Adipocyte (in vitro differentiated cells): ENCODE results near the gene SCYGR1.
"Not testable (repeated sequence)": the region's sequence is repeated elsewhere in the genome, so short reads cannot be mapped to it uniquely, and the experiment has no call there.

ENCODE experiments used
- DNase-seq: peaks from one replicate; pipeline ENCODE4 v3.0.0-alpha.2; 2015; ENCODE audit warnings: low read depth
- H3K27me3 ChIP-seq: replicated peaks from 2 replicates; pipeline ENCODE4 v1.7.0; 2013; ENCODE audit warnings: mild to moderate bottlenecking, low read length, moderate library complexity; ENCODE audit not compliant: control insufficient read depth, insufficient read depth
- H3K36me3 ChIP-seq: 2 replicates; pipeline ENCODE4 v1.7.0; 2013; ENCODE audit warnings: low read length, mild to moderate bottlenecking, moderate library complexity; ENCODE audit not compliant: control insufficient read depth, insufficient read depth, severe bottlenecking
- H3K4me1 ChIP-seq: 2 replicates; pipeline ENCODE4 v1.7.0; 2013; ENCODE audit warnings: mild to moderate bottlenecking, low read length, moderate library complexity; ENCODE audit not compliant: control insufficient read depth, insufficient read depth
- H3K4me3 ChIP-seq: 2 replicates; pipeline ENCODE4 v1.7.0; 2013; ENCODE audit warnings: mild to moderate bottlenecking, low read length, moderate library complexity
- H3K9ac ChIP-seq: 2 replicates; pipeline ENCODE4 v1.7.0; 2013; ENCODE audit warnings: mild to moderate bottlenecking, low read length, moderate library complexity
- H3K9me3 ChIP-seq: 2 replicates; pipeline ENCODE4 v1.7.0; 2013; ENCODE audit warnings: mild to moderate bottlenecking, low read length, moderate library complexity; ENCODE audit not compliant: control insufficient read depth

The SCYGR1 gene

DNA sequence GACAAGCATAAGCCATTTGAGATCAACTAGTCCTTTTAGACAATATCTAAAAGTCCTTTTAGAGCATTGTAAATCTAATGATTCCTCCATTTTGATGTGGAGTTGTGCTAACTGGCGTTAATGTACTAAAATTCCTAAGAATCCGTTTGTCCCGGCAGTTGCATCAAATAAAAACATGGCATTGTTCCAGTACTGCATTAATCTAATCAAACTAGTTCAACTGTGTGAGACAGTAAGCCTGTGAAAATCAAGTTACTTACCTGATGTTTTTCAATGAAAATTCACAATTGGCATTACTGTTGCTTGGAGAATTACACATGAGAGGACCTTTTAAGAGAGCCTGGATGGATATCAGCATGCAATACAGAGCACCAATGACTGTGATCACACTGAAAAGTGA, 21.9 kb downstream of the SCYGR1 start:
- Histone ChIP-seq H3K9me3 (no peaks in the 10 kb centered on the region), H3K4me3 (no peak overlapping the region), H3K4me1 (peaks cover 53% of the 10 kb centered on the region), H3K36me3 (peaks cover 6% of the 10 kb centered on the region), H3K27me3 (no peaks in the 10 kb centered on the region), H3K9ac (peak overlapping the region; percentile 41)
- DNase-seq, result no peak

DNA sequence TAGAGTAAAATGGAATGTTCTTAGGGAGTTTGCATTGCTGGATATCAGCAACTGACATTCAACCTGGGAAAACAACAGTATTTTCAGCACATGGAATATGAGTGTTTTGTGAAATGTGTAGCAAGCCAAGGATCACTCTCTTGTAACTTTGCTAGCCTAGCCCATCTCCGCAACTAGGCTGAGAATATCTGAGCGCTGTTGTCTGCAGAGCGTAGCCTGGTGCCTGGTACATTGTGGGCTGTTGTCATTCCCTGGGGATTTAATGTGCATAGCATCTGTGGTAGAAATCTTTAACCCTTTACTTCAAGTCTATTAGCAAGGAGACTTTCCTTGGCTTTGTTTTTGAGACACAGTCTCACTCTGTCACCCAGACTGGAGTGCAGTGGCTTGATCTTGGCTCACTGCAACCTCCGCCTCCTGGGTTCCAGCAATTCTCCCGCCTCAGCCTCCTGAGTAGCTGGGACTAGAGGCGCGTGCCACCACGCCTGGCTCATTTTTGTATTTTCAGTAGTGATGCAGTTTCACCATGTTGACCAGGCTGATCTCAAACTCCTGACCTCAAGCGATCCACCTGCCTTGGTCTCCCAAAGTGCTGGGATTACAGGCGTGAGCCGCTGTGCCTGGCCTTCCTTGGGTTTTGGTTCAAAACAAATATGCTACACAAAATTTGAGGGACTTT, 23.0 kb downstream of the SCYGR1 start:
- not testable (repeated sequence) for H3K4me3 ChIP-seq, H3K9me3 ChIP-seq, H3K9ac ChIP-seq, DNase-seq, H3K27me3 ChIP-seq
- peaks cover 46% of the 10 kb centered on the region for H3K4me1 ChIP-seq
- peaks cover 17% of the 10 kb centered on the region for H3K36me3 ChIP-seq

DNA sequence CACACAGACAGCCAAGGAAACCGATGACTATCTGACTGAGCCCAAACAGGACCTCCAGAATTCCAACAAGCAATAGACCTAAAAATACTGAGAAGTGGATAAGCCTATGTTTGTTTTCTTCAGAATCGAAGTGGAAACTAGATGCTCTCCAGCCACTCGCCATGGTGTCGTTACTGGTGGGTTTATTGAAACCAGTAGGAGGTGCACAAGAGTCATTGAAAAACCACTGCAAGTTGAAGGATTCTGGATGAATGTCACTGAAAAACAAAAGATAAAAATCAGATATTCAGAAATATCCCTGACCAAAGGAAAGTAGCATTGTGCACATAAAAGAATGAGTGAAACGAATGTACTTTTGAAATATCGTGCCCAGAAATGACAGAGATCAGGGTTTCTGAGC, 24.0 kb downstream of the SCYGR1 start:
- Histone ChIP-seq H3K9me3 (no peaks in the 10 kb centered on the region), H3K9ac (no peak overlapping the region), H3K4me3 (no peak overlapping the region), H3K4me1 (peaks cover 39% of the 10 kb centered on the region), H3K27me3 (no peaks in the 10 kb centered on the region), H3K36me3 (peaks cover 27% of the 10 kb centered on the region)
- DNase-seq, result no peak

DNA sequence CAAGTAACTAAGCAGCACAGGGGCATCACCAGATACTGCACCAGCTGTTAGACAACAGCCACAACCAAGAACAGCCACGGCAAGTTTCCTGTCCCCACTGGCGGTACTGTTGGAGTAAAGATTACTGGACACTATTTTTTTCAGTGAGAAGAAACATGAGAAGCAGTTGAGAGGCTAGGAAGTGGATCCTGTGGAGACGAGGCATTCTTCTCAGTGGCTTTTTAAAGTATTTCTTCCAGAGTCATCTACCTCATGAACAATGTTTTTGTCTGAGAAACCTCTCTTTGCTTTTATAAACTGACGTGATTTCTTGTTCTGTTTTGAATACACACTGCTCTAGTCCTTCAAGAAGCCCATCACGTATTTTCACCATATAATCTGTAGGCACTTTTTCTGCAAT, 27.4 kb downstream of the SCYGR1 start:
- Histone ChIP-seq H3K27me3 (no peaks in the 10 kb centered on the region), H3K4me3 (no peak overlapping the region), H3K9me3 (no peaks in the 10 kb centered on the region), H3K9ac (no peak overlapping the region), H3K4me1 (peaks cover 14% of the 10 kb centered on the region), H3K36me3 (peaks cover 60% of the 10 kb centered on the region)
- DNase-seq, result no peak

DNA sequence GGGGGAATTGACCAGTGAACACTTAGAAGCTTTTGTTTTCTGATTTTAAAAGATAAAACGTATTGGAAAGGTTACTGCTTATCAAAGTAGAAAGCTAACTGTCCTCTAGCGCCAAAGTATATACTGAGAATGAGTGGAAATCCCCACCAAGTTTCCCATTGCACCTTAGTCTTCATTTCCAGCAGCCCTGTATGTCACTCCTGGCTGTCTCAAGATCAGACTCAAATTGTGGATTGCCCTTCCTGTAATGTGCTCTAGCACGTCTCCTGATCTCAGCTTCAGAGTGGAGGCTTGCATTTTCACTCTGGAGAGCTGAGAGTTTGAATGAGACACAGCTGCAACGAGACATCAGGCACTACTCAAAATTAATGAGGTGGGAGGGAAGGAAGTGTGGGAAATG, 36.1 kb downstream of the SCYGR1 start:
- no peak overlapping the region for H3K4me3 ChIP-seq
- no peak for DNase-seq
- no peaks in the 10 kb centered on the region for H3K4me1 ChIP-seq
- peaks cover 48% of the 10 kb centered on the region for H3K36me3 ChIP-seq
- no peaks in the 10 kb centered on the region for H3K27me3 ChIP-seq
- no peak overlapping the region for H3K9ac ChIP-seq
- no peaks in the 10 kb centered on the region for H3K9me3 ChIP-seq

DNA sequence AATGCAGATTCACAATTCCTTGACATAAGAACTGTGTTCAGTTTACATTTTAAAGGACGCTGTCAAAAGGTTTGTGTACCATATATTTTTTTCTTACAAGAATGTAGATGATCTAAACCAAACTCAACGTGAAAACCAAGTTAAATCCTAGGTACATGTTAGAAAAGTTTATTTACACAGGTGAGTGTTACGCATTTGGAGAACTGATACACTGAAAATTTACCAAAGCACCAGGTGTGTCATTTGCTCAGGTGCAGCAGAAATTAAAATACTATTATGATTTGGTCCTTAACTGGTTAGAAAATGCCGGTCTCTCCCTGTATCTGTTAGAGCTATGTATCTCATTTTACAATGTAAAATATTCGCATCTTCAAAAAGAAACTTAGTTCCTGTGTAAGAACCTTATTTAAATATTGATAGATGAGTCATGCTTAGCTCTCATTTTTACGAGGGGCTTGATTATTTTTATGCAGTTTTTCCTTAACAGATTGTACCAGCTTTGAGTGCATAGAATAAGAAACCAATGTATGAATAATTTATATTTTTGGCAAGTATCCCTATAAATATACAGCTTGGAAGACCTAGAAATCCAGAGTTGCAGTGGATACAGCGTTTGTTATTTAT, 37.6 kb downstream of the SCYGR1 start:
- Histone ChIP-seq H3K27me3 (no peaks in the 10 kb centered on the region), H3K9me3 (no peaks in the 10 kb centered on the region), H3K4me3 (no peak overlapping the region), H3K36me3 (peaks cover 46% of the 10 kb centered on the region), H3K4me1 (no peaks in the 10 kb centered on the region), H3K9ac (no peak overlapping the region)
- DNase-seq, result no peak

DNA sequence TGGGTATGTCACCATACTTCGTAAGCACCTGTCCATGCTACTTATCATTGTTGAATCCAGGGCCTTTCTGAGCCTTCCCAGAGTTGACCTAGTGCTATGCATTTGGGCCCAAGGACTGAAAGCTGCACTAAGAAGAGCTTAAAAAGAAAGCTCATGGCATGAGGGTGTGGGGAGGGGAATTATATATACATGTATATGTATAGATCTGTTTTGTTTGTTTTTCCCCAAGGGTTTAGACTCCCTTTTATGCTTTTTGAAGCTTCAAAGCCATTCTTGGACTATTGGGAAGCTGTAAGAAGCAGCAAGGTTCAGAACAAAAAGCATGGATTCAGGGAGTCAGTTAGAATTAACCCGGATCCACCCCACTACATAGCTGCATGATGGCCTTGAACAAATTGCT, 39.4 kb downstream of the SCYGR1 start:
- no peaks in the 10 kb centered on the region for H3K9me3 ChIP-seq
- DNase-seq, result no peak
- H3K27me3 ChIP-seq, result no peaks in the 10 kb centered on the region
- no peaks in the 10 kb centered on the region for H3K4me1 ChIP-seq
- H3K9ac ChIP-seq, result no peak overlapping the region
- peaks cover 53% of the 10 kb centered on the region for H3K36me3 ChIP-seq
- no peak overlapping the region for H3K4me3 ChIP-seq

DNA sequence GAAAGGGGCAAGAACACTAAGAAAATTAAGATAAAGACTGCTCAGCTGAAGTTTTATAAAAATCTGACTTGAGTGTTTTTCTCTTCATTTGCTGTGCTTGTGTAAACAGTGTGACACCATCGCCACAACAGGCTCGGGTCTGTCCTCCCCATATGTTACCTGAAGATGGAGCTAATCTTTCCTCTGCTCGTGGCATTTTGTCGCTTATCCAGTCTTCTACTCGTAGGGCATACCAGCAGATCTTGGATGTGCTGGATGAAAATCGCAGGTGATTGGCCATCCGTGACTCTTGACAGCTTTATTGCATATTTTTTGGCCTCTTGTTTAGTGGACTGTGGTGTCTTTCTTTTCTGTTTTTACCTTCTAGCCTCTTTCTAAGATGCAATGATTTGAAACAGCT, 40.6 kb downstream of the SCYGR1 start:
- no peak for DNase-seq
- Histone ChIP-seq H3K4me1 (no peaks in the 10 kb centered on the region), H3K36me3 (peaks cover 57% of the 10 kb centered on the region), H3K27me3 (no peaks in the 10 kb centered on the region), H3K9me3 (no peaks in the 10 kb centered on the region), H3K9ac (no peak overlapping the region), H3K4me3 (no peak overlapping the region)

DNA sequence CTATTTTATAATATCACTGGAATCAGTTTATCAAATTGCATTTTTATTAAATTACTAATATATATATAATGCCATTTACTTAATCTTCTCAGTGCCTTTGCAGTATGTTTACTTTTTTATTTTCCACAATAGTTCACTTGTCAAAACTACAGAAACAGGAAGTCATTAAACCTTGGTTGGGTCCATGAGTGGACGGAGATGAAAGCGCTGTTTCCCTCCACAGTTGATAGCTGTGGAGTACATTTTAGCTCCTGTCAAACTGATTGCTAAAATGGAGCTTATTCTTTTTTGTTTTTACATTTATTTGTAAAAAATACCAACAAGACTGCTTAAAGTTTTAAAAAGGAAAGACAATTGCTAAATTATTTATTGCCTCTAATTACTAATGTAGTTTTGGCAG, 43.5 kb downstream of the SCYGR1 start:
- DNase-seq, result no peak
- Histone ChIP-seq H3K4me3 (no peak overlapping the region), H3K4me1 (no peaks in the 10 kb centered on the region), H3K9ac (no peak overlapping the region), H3K27me3 (no peaks in the 10 kb centered on the region), H3K36me3 (peaks cover 78% of the 10 kb centered on the region), H3K9me3 (no peaks in the 10 kb centered on the region)

DNA sequence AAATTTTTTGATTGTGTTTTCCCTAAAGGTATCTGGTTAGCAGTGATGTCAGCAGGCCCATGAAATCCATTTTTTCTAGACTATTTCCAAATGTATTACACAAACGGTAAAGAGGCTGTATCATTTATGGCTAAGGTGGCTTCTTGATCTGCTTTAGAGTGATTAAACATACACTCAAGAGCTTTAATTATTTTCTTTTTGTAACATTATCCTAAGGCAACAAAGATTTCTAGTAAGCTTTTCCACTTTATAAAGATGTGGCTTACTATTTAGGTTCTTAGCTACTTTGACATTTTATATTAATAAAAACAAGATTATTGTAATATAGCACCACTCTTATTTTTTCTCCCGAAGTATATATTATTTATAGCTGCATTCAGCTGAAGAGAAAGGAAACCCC, 46.2 kb downstream of the SCYGR1 start:
- H3K36me3 ChIP-seq, result peaks cover 68% of the 10 kb centered on the region
- H3K9ac ChIP-seq, result no peak overlapping the region
- H3K4me3 ChIP-seq, result no peak overlapping the region
- DNase-seq, result no peak
- H3K4me1 ChIP-seq, result no peaks in the 10 kb centered on the region
- H3K27me3 ChIP-seq, result no peaks in the 10 kb centered on the region
- no peaks in the 10 kb centered on the region for H3K9me3 ChIP-seq

DNA sequence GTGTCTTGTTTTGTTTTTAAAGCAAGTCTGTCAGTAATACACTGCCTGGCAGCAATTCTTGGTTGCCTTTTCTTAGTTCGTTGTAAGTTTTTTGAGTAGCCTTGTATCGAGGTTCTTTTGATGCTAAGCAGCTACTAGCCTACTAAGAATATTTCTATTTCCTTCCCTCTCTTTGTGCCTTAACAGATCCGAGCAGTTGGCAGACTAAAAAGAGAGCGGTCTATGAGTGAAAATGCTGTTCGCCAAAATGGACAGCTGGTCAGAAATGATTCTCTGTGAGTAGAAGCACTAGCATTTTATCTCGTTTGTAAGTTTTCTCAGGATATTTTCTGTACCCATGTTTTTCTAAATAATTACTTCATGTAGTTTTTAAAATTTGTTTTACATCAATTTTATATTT, 47.6 kb downstream of the SCYGR1 start:
- no peaks in the 10 kb centered on the region for H3K27me3 ChIP-seq
- no peaks in the 10 kb centered on the region for H3K4me1 ChIP-seq
- H3K36me3 ChIP-seq, result peaks cover 68% of the 10 kb centered on the region
- no peak for DNase-seq
- H3K9me3 ChIP-seq, result no peaks in the 10 kb centered on the region
- no peak overlapping the region for H3K4me3 ChIP-seq
- H3K9ac ChIP-seq, result no peak overlapping the region
